GM20000 (cell line): ENCODE results near the gene SFTA2.

Experiments used
- DNase-seq: peaks from one replicate; pipeline ENCODE4 v3.0.0; 2012; ENCODE audit warnings: low spot score
- CTCF ChIP-seq: IDR thresholded peaks from 2 replicates; pipeline ENCODE4 v1.5.1; 2012; ENCODE audit warnings: mild to moderate bottlenecking, control low read depth; ENCODE audit errors: extremely low read depth, missing control alignments

Gene SFTA2

GRCh38 chr6:30881392-30882203 lies 50.4 kb downstream of the SFTA2 start:
- TF ChIP-seq CTCF, result no peak
- DNase-seq, result no peak
